ENCODE measurements around the gene CD1C. TPM values are rescaled to one million over a fixed set of nuclear protein-coding genes. Genes with fewer than 3 reads are reported as not detected.

CD1C gene
- total RNA-seq, 2 donors from 2014 or later: 1.6 to 5.0 TPM

- no peaks in the 10 kb centered on the region for H3K9me3 ChIP-seq (ENCODE audit: control insufficient read depth, low read length, poor library complexity, severe bottlenecking)
- Mint-ChIP-seq H3K4me1 (peaks cover 10% of the 10 kb centered on the region), H3K36me3 (ENCODE audit: low read depth) (no peaks in the 10 kb centered on the region), H3K4me3 (peak overlapping the region; percentile 43), H3K27ac (no peak overlapping the region), H3K27me3 (peaks cover 44% of the 10 kb centered on the region)
- no peak for DNase-seq
- peak; percentile 68 for ATAC-seq
Measured at GRCh38 chr1:158285756-158286241, 3.9 kb upstream of the CD1C start.

DNA sequence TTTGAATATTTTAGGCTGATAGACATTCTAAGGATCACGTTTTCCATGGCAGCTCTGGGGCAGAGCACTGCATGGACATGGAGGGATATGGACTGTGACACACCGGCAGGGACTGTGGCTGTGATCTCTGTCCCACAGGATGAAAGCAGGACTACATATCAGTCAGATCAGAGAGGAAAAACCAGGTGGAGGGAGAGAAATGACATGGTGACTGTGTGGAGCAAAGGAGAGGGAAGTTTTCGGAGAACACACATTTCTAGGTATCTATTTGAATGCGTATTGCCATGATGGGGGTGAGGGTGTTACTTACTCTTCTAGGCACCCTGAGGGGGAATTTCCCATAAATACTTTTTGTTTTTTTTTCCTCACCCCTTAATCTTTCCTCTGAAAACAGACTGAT, 3.2 kb upstream of the CD1C start:
- no peaks in the 10 kb centered on the region for H3K9me3 ChIP-seq (ENCODE audit: control insufficient read depth, low read length, poor library complexity, severe bottlenecking)
- DNase-seq (no peak), ATAC-seq (no peak)
- Mint-ChIP-seq H3K27ac (no peak overlapping the region), H3K27me3 (peaks cover 44% of the 10 kb centered on the region), H3K4me1 (peaks cover 10% of the 10 kb centered on the region), H3K4me3 (no peak overlapping the region), H3K36me3 (ENCODE audit: low read depth) (no peaks in the 10 kb centered on the region)

DNA sequence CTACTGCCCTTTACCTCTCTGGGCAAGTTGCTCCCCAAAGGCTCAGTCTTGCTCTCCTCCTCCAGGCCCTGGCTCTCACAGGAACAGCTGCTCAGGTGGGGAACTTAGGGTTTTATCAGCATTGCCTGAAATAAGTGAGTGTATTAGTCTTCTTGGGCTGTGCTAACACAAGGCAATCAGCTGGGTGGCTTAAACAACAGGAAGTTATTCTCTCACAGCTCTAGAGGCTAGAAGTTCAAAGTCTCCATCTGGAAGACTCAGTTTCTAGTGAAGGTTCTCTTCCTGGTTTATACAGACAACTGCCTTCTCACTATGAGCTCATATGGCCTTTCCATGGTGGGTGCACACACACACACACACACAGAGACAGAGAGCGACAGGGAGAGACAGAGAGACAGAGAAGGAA, 2.8 kb upstream of the CD1C start:
- H3K27ac Mint-ChIP-seq: no peak overlapping the region
- H3K36me3 Mint-ChIP-seq (ENCODE audit: low read depth): no peaks in the 10 kb centered on the region
- DNase-seq (no peak), ATAC-seq (no peak)
- peaks cover 10% of the 10 kb centered on the region for H3K4me1 Mint-ChIP-seq
- H3K9me3 ChIP-seq (ENCODE audit: control insufficient read depth, low read length, poor library complexity, severe bottlenecking): no peaks in the 10 kb centered on the region
- H3K4me3 Mint-ChIP-seq: no peak overlapping the region
- peaks cover 44% of the 10 kb centered on the region for H3K27me3 Mint-ChIP-seq

DNA sequence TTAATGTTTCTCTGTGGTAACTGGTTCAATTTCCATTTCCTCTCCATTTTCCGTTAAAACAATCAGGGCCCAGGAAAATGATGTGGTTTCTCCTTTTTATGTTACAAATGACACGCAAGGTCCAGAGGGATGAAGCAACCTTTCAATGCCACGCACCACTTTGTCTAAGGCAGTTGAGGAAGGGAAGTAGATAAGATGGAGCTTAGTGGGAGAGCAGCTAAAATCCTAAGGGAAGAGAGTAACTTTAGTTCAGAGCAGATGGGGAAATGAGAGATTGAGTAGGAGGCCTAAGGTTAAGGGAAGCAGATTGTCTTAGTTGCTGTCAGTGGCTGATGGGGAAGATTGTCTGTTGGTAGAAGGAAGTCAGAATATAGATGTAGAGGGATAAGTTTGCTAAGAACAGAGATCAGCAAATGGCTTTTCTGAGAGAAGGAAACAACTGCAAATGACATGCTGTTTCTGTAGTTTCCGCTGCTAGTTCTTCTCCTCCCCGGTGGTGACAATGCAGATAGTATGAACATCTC, 660 bp downstream of the CD1C start:
- Mint-ChIP-seq H3K4me1 (peaks cover 8% of the 10 kb centered on the region), H3K36me3 (ENCODE audit: low read depth) (no peaks in the 10 kb centered on the region), H3K4me3 (no peak overlapping the region), H3K27me3 (peaks cover 27% of the 10 kb centered on the region), H3K27ac (no peak overlapping the region)
- no peaks in the 10 kb centered on the region for H3K9me3 ChIP-seq (ENCODE audit: control insufficient read depth, low read length, poor library complexity, severe bottlenecking)
- DNase-seq: no peak
- ATAC-seq: no peak

- Mint-ChIP-seq H3K36me3 (ENCODE audit: low read depth) (no peaks in the 10 kb centered on the region), H3K27ac (no peak overlapping the region), H3K4me1 (no peaks in the 10 kb centered on the region), H3K4me3 (no peak overlapping the region), H3K27me3 (no peaks in the 10 kb centered on the region)
- DNase-seq: no peak
- peaks cover 4% of the 10 kb centered on the region for H3K9me3 ChIP-seq (ENCODE audit: control insufficient read depth, low read length, poor library complexity, severe bottlenecking)
- ATAC-seq: no peak
Measured at GRCh38 chr1:158295791-158296190, 6.1 kb downstream of the CD1C start.

DNA sequence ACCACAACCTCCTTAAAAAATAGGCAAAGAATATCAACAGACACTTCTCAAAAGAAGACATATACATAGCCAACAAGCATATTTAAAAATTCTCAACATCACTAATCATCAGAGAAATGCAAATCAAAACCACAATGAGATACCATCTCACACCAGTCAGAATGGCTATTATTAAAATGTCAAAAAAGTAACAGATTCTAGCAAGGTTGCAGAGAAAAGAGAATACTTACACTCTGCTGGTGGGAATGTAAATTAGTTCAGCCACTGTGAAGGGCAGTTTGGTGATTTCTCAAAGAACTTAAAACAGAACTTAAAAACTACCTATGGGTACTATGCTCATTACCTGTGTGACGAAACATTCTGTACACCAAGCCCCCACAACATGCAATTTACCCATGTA, 20.9 kb downstream of the CD1C start:
- no peaks in the 10 kb centered on the region for H3K27me3 Mint-ChIP-seq
- no peaks in the 10 kb centered on the region for H3K9me3 ChIP-seq (ENCODE audit: control insufficient read depth, low read length, poor library complexity, severe bottlenecking)

DNA sequence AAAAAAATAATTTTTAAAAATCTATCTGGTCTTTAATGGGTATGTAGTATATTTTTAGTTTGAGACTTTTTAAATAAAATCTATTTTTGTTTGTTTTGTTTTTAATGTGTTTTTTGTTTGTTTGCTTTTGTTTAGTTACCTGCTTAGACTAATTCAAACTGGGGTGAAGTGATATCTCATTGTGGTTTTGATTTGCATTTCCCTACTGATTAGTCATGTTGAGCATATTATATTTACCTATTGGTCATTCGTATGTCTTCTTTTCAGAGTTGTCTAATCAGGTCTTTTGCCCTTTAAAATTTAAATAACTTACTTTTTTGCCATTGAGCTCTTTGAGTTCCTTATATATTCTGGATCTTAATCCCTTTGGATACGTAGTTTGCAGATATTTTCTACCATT, 21.3 kb downstream of the CD1C start:
- ATAC-seq: no peak
- no peak for DNase-seq
- H3K36me3 Mint-ChIP-seq (ENCODE audit: low read depth): no peaks in the 10 kb centered on the region
- no peaks in the 10 kb centered on the region for H3K27me3 Mint-ChIP-seq
- no peaks in the 10 kb centered on the region for H3K9me3 ChIP-seq (ENCODE audit: control insufficient read depth, low read length, poor library complexity, severe bottlenecking)
- no peak overlapping the region for H3K27ac Mint-ChIP-seq
- no peak overlapping the region for H3K4me3 Mint-ChIP-seq
- H3K4me1 Mint-ChIP-seq: no peaks in the 10 kb centered on the region

More for the DNA sequence above, 20.9 kb downstream of the CD1C start:
- no peaks in the 10 kb centered on the region for H3K36me3 Mint-ChIP-seq (ENCODE audit: low read depth)
- no peak overlapping the region for H3K27ac Mint-ChIP-seq
- ATAC-seq: no peak
- H3K4me3 Mint-ChIP-seq: no peak overlapping the region
- no peaks in the 10 kb centered on the region for H3K4me1 Mint-ChIP-seq
- DNase-seq: no peak

- Mint-ChIP-seq H3K36me3 (ENCODE audit: low read depth) (no peaks in the 10 kb centered on the region), H3K27me3 (peaks cover 26% of the 10 kb centered on the region), H3K4me3 (no peak overlapping the region), H3K4me1 (peaks cover 4% of the 10 kb centered on the region), H3K27ac (no peak overlapping the region)
- no peaks in the 10 kb centered on the region for H3K9me3 ChIP-seq (ENCODE audit: control insufficient read depth, low read length, poor library complexity, severe bottlenecking)
- no peak for ATAC-seq
- DNase-seq: no peak
Measured at GRCh38 chr1:158323866-158324265, 34.1 kb downstream of the CD1C start.

DNA sequence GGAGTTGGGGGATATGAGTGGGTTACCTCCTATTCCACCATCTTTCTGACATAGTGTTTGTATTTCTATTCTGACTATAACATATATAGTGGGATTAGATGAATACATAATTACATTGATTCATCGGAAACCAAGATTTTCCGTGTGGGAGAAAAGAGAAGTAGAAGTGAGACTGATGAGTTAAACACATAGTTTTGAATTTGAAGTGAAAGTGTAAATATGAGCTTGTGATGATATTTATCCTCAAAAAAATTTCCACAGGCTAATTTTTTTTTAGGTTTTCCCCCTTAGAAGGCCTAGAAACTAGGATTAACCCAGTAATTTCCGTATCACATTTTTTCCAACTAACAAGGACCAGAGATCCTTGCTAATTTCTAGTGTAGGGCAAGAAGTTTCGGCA, 34.7 kb downstream of the CD1C start:
- Mint-ChIP-seq H3K4me3 (no peak overlapping the region), H3K36me3 (ENCODE audit: low read depth) (no peaks in the 10 kb centered on the region), H3K4me1 (peaks cover 4% of the 10 kb centered on the region), H3K27me3 (peaks cover 26% of the 10 kb centered on the region), H3K27ac (no peak overlapping the region)
- ATAC-seq (no peak), DNase-seq (no peak)
- no peaks in the 10 kb centered on the region for H3K9me3 ChIP-seq (ENCODE audit: control insufficient read depth, low read length, poor library complexity, severe bottlenecking)

- H3K9me3 ChIP-seq (ENCODE audit: control insufficient read depth, low read length, poor library complexity, severe bottlenecking): no peaks in the 10 kb centered on the region
- H3K27me3 Mint-ChIP-seq: peaks cover 21% of the 10 kb centered on the region
- no peak for ATAC-seq
- H3K27ac Mint-ChIP-seq: no peak overlapping the region
- no peak overlapping the region for H3K4me3 Mint-ChIP-seq
- no peaks in the 10 kb centered on the region for H3K36me3 Mint-ChIP-seq (ENCODE audit: low read depth)
- peaks cover 4% of the 10 kb centered on the region for H3K4me1 Mint-ChIP-seq
- DNase-seq: no peak
Measured at GRCh38 chr1:158327481-158327880, 37.8 kb downstream of the CD1C start.

DNA sequence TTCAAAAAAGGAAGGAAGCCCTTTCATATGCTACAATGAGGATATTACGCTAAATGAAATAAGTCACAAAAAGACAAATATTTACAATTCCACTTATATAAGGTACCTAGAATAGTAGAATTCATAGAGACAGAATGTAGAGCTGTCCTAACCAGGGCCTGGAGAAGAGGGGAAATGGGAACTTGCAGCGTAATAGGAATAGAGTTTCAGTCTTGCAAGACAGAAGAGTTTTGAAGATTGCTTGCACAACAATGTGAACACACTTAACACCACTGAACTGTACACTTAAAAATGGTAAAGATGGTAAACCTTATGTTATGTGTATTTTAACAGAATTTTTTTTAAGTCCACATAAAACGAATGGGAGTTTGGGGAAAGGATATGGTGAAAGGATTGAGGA, 38.7 kb downstream of the CD1C start:
- Mint-ChIP-seq H3K4me3 (no peak overlapping the region), H3K4me1 (peaks cover 6% of the 10 kb centered on the region)

DNA sequence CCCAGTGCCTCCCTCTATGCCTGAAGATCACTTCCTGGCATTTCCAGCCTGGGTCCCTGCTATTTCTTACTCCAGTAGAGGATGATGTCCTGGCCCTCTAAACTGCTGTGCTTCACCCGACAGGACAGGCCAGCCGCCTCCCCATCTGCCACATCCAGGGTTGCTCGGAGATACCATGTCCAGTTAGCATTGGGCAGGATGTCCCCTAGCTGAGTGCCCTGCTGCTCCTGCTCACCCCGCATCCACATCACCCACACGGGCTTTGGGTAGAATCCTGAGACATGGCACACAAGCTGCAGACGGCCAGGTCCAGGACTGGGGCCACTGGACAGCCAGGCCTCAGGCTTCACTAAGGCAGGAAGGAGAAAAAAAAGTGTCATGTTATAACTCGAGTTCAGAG, 39.6 kb downstream of the CD1C start:
- H3K36me3 Mint-ChIP-seq (ENCODE audit: low read depth): no peaks in the 10 kb centered on the region
- ATAC-seq: no peak

More for the DNA sequence above, 38.7 kb downstream of the CD1C start:
- DNase-seq (no peak), ATAC-seq (no peak)
- Mint-ChIP-seq H3K27me3 (peaks cover 26% of the 10 kb centered on the region), H3K27ac (no peak overlapping the region), H3K36me3 (ENCODE audit: low read depth) (no peaks in the 10 kb centered on the region)
- no peaks in the 10 kb centered on the region for H3K9me3 ChIP-seq (ENCODE audit: control insufficient read depth, low read length, poor library complexity, severe bottlenecking)

GRCh38 chr1:158329733-158330132, 40.0 kb downstream of the CD1C start:
- no peak for DNase-seq
- no peak overlapping the region for H3K4me3 Mint-ChIP-seq
- no peak overlapping the region for H3K27ac Mint-ChIP-seq
- no peaks in the 10 kb centered on the region for H3K9me3 ChIP-seq (ENCODE audit: control insufficient read depth, low read length, poor library complexity, severe bottlenecking)
- peaks cover 13% of the 10 kb centered on the region for H3K4me1 Mint-ChIP-seq
- H3K27me3 Mint-ChIP-seq: peaks cover 22% of the 10 kb centered on the region
- ATAC-seq: no peak
- H3K36me3 Mint-ChIP-seq (ENCODE audit: low read depth): no peaks in the 10 kb centered on the region

More for the DNA sequence above, 39.6 kb downstream of the CD1C start:
- no peak for DNase-seq
- H3K27me3 Mint-ChIP-seq: peaks cover 26% of the 10 kb centered on the region
- no peaks in the 10 kb centered on the region for H3K9me3 ChIP-seq (ENCODE audit: control insufficient read depth, low read length, poor library complexity, severe bottlenecking)
- no peak overlapping the region for H3K27ac Mint-ChIP-seq
- peaks cover 9% of the 10 kb centered on the region for H3K4me1 Mint-ChIP-seq
- H3K4me3 Mint-ChIP-seq: no peak overlapping the region

DNA sequence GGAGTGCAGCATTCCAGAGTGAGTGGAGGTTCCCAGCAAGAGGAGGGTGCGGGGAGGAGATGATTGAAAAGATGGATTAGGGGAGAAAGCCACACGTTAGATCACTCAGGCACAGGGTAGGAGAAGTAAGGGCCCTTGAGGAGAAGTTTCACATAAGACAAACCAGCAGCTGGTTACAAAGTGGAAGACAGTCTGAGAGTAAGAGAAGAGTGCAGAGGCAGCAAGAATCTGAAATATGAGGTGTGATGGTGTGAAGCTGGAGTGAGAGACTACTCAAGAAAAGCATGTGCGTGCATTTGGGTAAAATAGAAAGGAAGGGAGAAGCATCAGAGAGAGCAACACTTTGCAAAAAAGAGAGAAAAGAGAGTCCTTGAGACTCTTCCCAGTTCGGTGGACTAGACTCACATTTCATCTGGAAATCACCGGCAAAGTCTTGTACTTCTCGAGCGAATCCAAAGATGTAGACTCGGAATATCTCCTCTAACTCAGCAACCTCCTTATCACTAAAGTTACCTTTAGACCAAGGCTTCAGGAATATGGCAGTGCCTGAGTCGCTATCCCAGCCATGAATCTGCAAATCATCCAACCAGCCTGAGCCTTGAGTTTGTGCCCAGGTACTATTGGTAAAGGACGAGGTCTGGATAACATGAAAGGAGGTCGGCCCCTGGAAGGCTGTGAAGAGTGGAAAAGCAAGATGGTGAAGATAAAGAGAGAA, 40.8 kb downstream of the CD1C start:
- peaks cover 18% of the 10 kb centered on the region for H3K4me1 Mint-ChIP-seq
- DNase-seq (no peak), ATAC-seq (no peak)
- H3K9me3 ChIP-seq (ENCODE audit: control insufficient read depth, low read length, poor library complexity, severe bottlenecking): no peaks in the 10 kb centered on the region
- H3K36me3 Mint-ChIP-seq (ENCODE audit: low read depth): no peaks in the 10 kb centered on the region
- H3K27me3 Mint-ChIP-seq: peaks cover 21% of the 10 kb centered on the region
- no peak overlapping the region for H3K4me3 Mint-ChIP-seq
- no peak overlapping the region for H3K27ac Mint-ChIP-seq

Data from T-helper 17 cell (primary cell).